T-helper 2 cell (primary cell): ENCODE data around the gene BLTP2.
"Not testable (repeated sequence)": the region's sequence is repeated elsewhere in the genome, so short reads cannot be mapped to it uniquely, and the experiment has no call there.

Source experiments
- DNase-seq, 5 experiments: peaks; one replicate each; pipeline versions ENCODE4 v3.0.0 to v3.0.0-alpha.2; 2012 to 2022

Gene BLTP2

GRCh38 chr17:28646039-28646754 is 1.2 kb upstream of the BLTP2 start:
- peak in 2 of 5 experiments; percentile 20 to 61 for DNase-seq

- DNase-seq = no peak
These were observed 600 bp upstream of the BLTP2 start for GRCh38 chr17:28645576-28645939.

GRCh38 chr17:28643983-28644786 is 773 bp downstream of the BLTP2 start:
- DNase-seq = peak in 1 of 5 experiments; percentile 50

GRCh38 chr17:28641579-28641978 is 3.4 kb downstream of the BLTP2 start:
- no peak for DNase-seq

GRCh38 chr17:28635506-28635905 is 9.5 kb downstream of the BLTP2 start:
- DNase-seq = no peak

- no peak for DNase-seq
These were observed 10.6 kb downstream of the BLTP2 start for GRCh38 chr17:28634206-28634865.

- no peak for DNase-seq
These were observed 18.1 kb downstream of the BLTP2 start for GRCh38 chr17:28626818-28627217.

- DNase-seq = no peak
These were observed 20.8 kb downstream of the BLTP2 start for GRCh38 chr17:28624148-28624547.

- DNase-seq = no peak
These were observed 21.3 kb downstream of the BLTP2 start for GRCh38 chr17:28623696-28624095.

GRCh38 chr17:28622186-28622585 is 22.8 kb downstream of the BLTP2 start:
- DNase-seq = no peak

- DNase-seq = no peak
These were observed 24.9 kb downstream of the BLTP2 start for GRCh38 chr17:28620010-28620409.

- no peak for DNase-seq
These were observed 26.5 kb downstream of the BLTP2 start for GRCh38 chr17:28618464-28618863.

GRCh38 chr17:28616281-28616680 is 28.7 kb downstream of the BLTP2 start:
- DNase-seq = no peak

GRCh38 chr17:28615260-28615940 is 29.6 kb downstream of the BLTP2 start:
- no peak for DNase-seq

- DNase-seq = no peak
These were observed 31.0 kb downstream of the BLTP2 start, which contains the start of gene RSKR for GRCh38 chr17:28613931-28614381. Gene RSKR, minus strand, starts transcription at chr17:28614185. Its CDS starts 24 bp downstream, at chr17:28614161.

- peak in 2 of 5 experiments; percentile 8 to 26 for DNase-seq
These were observed 31.8 kb downstream of the BLTP2 start for GRCh38 chr17:28612936-28613872.

GRCh38 chr17:28612531-28612930 is 32.4 kb downstream of the BLTP2 start:
- DNase-seq = no peak

GRCh38 chr17:28610376-28610775 is 34.6 kb downstream of the BLTP2 start:
- DNase-seq = no peak

- not testable (repeated sequence) for DNase-seq
These were observed 40.9 kb downstream of the BLTP2 start for GRCh38 chr17:28604031-28604430.

GRCh38 chr17:28599311-28600184 is 45.4 kb downstream of the BLTP2 start:
- peak in 4 of 5 experiments; percentile 43 to 84 (median 50) for DNase-seq
